ENCODE data around the gene RUSF1.

GRCh38 chr16:31465788-31466370, 42.3 kb downstream of the RUSF1 start:
- TF ChIP-seq CTCF (conservative IDR thresholded peaks at IDR 0.05; ENCODE audit: low read depth, low read length) (no peak), EZH2phosphoT487 (IDR thresholded peaks at IDR 0.05; ENCODE audit: borderline replicate concordance, low read length) (no peak)

Data from PC-3 (cell line).